Hematopoietic multipotent progenitor cell treated with erythropoietin and hydrocortisone succinate and interleukin-3 and kit ligand, for 4 days (in vitro differentiated cells): Measurements from ENCODE around the gene SV2B.

Experiments
- DNase-seq: peaks from one replicate; pipeline ENCODE4 v3.0.0-alpha.2; 2015

The SV2B gene

GRCh38 chr15:91192690-91193377 is 92.8 kb downstream of the SV2B start:
- no peak for DNase-seq

GRCh38 chr15:91193378-91193720 is 93.3 kb downstream of the SV2B start:
- no peak for DNase-seq

DNA sequence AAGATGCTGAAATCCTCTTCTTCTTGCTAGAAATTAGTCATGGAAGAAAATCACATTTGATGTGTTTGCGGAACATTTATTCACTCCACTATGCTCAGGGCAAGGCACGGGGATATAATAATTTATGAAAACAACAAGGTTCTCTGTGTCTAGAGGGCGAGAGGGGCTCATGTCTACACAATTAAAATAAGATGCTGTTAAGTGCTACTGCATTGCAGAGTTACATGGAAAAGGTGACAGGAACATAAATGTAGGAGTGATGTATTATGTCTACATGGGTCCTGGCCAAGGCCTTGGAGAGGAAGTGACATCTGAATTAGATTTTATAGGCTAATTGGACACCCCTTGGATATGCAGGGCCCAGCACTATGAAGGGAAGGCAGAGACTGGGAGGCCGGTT is 96.1 kb downstream of the SV2B start:
- no peak for DNase-seq

DNA sequence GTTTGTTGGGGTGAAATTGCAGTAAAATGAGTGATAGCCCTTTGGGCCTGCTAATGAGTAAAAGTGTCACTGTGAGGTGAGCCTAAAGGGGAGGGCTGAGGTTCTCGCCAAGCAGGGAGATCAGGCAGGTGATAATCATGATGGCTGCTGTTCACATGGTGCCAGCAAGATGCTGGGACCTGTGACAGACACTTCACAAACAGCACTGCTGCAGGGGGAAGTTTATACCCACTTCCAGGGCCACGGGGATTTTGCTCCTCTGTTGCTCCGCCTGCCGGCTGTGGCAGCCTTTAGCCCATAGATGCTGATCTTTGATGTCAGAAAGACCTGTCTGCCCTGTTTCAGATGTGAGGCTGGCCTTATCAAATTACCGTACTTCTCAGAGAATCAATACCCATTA is 96.7 kb downstream of the SV2B start:
- no peak for DNase-seq

- no peak for DNase-seq
These were observed 99.5 kb downstream of the SV2B start for GRCh38 chr15:91199511-91199910.

DNA sequence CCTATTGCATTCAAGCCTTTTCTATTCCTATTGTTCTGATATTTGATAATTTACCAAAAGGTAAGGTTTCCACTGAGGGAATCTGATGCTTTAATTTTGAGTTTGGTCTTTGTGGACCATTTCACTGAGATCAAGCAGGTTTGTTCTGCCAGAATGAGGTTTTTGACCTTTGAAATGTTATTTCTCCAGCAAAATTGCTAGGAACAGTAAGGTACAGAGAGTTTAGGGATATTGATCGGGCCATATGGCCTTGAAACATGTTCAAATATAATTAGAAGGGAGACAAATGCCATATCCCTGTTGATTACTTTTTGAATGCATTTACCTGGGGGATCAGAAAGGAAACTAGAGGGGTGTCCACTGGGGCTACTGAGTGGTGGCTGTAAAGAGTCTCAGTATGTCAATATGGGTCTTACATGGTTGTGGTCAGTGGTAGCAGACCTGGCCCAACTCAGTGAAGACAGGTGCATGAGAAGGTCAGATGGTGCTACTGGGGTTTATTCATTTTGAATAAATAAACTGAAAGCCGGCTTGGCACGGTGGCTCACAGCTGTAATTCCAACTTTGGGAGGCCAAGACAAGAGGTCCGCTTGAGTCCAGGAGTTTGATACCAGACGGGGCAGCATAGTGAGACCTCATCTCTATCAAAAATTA is 100.2 kb downstream of the SV2B start:
- DNase-seq: no peak

GRCh38 chr15:91202510-91203102 is 102.5 kb downstream of the SV2B start:
- no peak for DNase-seq

DNA sequence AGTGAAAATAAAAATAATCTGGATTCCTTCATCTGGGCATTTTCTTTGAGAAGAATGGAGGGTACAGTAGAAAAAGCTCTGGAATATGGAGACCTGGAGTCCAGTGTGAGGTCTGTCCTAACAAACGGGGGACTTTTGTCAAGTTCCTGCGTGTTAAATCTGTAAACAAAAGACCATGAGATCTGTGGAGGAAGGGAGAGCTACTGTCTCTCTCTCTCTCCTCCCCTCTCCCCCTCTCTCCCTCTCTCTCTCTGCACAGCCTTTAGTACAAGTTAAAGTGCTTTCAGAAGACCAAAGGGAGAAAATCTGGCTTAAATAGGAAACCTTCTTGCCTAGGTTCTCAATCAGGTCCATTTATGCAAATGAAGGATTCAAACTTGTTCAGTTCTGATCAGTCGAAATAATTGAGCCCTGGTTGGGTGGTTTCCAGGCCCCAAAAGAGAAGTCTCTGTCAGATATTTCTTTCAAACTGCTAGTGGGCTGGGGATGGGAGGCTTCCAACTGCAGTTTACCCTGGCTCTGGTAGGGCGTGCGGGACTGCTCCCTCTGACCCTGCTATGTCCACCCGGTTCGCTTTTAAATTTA is 103.7 kb downstream of the SV2B start:
- DNase-seq: no peak

DNA sequence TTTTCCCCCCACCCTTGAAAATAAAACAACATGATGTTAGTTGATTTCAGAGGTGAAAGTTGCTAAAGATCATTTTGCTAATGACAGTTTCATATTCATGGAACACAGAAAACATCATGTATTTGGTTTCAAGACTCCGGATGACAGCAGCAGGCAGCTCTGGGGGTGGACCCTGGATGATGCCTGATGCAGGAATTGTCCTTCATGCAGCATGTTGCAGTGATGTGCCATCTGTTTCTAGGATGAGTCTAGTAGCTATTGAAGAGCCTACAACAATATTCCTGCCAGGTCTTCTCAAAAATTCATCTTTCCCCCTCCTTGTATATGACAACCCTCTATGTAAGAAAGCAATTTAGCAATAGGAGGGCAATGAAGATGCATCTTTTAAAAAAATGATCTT is 108.3 kb downstream of the SV2B start:
- no peak for DNase-seq

- DNase-seq: no peak
These were observed 109.3 kb downstream of the SV2B start for GRCh38 chr15:91209318-91209717.

DNA sequence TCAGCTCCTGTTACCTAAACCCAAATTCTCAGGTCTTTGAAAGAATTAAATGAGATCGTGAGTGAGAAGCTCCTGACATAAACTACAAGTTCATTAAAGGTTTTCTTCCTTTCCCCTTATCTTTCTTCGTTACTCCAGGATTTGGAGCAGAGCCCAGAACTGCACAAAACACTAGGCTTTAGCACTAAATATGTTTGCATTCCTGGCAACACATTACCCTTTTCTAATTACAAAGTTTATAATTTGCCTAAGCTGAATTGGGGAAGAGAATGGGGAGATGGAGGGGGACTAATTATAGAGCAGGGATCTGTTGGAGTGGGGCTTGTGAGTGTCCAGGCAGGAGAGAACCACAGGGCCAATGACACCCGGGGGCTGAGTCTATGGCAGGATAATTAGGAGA is 109.7 kb downstream of the SV2B start:
- peak; percentile 8 for DNase-seq

- no peak for DNase-seq
These were observed 114.9 kb downstream of the SV2B start for GRCh38 chr15:91214675-91215590.

DNA sequence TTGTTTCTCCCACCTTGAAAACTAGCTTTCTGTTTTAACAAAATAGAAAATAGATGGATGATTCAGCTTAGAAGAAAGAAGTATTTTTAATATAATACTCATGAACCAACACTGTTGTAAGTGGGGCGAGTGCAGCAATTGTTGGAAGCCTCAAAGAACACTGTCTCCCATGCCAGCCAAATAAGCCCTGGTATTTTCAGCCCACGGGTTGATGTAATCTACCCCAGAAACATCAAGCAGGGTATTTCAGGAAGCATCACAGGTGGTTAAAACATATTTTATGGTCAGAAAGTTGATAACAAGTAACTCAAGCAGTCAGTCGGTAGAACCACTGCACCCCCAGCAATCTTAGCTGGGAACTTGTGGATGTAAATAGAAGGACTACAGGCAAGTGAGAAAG is 115.9 kb downstream of the SV2B start:
- no peak for DNase-seq

DNA sequence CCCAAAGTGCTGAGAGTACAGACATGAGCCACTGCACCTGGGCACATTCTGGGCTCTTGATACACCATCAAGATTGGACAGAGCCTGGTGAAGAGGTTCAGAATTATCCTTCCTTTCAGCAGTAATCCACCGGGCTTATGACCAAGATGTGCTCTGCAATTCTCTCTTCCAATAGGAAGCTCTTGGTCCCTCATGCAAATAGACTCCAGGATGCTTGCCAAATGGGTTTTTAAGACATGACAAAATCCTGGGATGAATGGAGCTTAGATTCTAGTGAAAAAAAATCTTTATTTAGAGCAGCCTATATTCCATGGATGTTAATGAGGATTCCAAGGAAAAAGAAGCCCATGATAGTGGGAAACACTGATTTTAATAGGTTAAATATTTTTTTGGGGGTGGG is 119.1 kb downstream of the SV2B start:
- no peak for DNase-seq

GRCh38 chr15:91222052-91222451 is 122.0 kb downstream of the SV2B start:
- no peak for DNase-seq

- no peak for DNase-seq
These were observed 123.8 kb downstream of the SV2B start for GRCh38 chr15:91223863-91224262.

GRCh38 chr15:91224755-91225380 is 124.8 kb downstream of the SV2B start:
- DNase-seq: peak; percentile 66

DNA sequence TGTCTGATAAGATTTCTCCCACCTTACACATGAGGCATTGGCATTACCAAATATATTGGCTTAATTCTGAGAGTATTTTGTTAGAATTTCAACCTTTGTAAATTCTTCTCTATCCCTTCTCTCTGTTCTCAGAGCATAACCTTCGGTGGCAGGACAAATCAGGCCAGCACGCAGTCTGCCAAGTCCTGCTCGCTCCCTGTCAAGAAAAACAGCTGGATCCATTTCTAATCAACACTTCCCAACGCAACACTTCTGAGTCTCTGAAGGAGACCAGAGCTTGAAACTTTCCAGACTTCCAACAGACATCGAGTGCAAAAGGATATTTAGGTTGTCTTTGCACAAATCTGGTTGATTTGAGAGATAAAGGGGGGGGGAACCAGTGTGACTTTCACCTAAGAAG is 125.7 kb downstream of the SV2B start:
- no peak for DNase-seq

GRCh38 chr15:91227117-91227516 is 127.1 kb downstream of the SV2B start:
- no peak for DNase-seq

GRCh38 chr15:91227766-91228165 is 127.7 kb downstream of the SV2B start:
- no peak for DNase-seq

GRCh38 chr15:91228383-91228782 is 128.3 kb downstream of the SV2B start:
- no peak for DNase-seq

DNA sequence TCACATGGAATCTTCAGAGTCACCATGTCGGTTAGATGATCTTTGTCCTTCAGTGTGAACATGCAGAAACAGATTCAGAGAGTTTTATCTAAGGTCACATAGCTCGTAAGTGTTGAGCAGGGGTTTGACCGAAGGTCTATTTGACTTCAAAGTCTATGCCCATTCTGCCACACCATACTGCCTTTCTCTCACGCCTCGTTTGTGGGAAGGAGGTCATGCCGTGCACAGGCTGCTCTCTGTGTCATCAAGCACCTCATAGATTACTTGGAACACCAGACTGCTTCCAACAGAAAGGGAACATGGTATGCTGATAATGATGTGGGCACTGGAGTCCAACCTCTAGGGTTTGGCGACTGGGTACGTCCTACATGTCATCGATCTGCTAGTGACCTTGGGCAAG is 128.8 kb downstream of the SV2B start:
- no peak for DNase-seq

DNA sequence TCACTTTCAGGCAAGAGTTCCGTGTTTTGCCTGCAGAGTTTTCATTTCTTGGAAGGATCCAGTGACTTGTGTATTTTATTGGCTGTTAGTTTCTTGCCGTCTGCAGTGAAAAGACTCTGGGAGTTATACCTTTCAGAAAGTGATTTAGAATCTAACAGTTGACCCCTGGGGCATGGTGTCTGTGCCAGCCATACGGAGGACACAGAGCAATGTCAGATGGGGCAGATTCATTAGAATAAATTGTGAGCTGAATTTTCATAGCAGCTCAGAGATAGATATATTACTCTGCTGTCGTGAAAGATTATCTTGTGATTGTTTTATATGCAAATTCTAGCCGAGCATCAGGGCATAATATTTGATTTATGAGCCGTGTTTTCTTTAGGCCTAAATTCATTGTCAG is 131.6 kb downstream of the SV2B start:
- DNase-seq: no peak
